Measurements from ENCODE around the gene ZFP28.

ZFP28 gene

DNA sequence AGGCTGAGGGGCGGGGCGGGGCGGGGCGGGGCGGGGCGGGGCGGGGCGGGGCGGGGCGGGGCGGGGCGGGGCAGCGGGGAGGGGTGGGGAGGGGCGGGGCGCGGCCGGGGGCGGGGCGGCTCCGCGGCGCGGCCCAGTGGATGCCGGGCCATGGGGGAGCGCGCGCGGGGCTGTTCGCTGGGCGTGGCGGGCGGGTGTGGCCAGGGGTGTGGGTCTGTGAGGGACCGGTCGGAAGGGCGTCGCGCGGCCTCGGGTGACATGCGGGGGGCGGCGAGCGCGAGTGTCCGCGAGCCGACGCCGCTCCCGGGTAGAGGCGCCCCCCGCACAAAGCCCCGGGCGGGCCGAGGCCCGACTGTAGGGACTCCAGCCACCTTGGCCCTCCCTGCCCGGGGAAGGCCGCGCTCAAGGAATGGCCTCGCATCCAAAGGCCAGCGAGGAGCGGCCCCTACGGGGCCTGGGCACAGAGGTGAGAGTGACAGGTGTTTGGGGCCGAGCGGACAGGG lies at the start of gene ZFP28:
Gene ZFP28 (plus strand): TSS at position 188 of the 503 bp plus-strand sequence. CDS start 71 bp downstream, at position 259.
- DNase-seq (ENCODE audit: low read depth in 2 of 3, low spot score in 2 of 3): peak in 1 of 3 experiments; percentile 34

DNA sequence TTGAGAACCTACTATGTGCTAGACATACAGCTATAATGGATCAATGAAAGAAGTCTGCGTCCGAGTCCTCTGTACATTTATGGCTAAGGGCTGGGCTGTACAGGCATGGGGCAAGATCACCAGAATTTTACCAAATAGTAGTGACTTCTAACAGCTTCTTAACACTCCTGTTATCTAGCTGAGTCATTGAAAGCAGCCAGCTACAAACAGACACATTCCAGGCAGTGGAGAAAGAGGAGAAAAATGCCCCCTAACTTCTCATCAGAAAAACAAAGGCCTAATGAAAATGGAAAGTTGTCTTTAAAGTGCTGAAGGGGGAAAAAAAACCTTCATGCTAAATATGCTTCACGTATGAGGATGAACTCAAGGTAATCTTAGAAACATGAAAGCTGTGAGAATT lies 47.3 kb upstream of the ZFP28 start:
- no peak for DNase-seq (ENCODE audit: low read depth in 2 of 3, low spot score in 2 of 3)

DNA sequence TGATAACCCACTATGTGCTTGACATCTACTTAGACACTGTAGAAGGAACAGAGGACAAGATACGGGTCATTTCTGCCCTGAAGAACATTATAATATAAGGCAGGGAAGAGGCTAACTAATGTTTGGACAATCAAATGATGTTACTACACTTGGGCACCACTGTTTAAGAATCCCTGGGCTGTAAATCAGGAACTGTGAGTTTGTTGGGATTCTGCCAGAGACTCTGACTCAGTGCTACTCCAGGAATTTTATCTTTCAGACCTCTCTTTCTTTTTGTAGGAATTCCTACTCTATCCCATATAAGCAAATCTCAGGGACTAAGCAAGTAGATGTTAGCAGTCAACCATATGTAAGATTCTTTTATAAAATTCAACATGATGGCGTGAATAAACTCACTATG lies 34.2 kb upstream of the ZFP28 start:
- no peak for DNase-seq (ENCODE audit: low read depth in 2 of 3, low spot score in 2 of 3)

DNA sequence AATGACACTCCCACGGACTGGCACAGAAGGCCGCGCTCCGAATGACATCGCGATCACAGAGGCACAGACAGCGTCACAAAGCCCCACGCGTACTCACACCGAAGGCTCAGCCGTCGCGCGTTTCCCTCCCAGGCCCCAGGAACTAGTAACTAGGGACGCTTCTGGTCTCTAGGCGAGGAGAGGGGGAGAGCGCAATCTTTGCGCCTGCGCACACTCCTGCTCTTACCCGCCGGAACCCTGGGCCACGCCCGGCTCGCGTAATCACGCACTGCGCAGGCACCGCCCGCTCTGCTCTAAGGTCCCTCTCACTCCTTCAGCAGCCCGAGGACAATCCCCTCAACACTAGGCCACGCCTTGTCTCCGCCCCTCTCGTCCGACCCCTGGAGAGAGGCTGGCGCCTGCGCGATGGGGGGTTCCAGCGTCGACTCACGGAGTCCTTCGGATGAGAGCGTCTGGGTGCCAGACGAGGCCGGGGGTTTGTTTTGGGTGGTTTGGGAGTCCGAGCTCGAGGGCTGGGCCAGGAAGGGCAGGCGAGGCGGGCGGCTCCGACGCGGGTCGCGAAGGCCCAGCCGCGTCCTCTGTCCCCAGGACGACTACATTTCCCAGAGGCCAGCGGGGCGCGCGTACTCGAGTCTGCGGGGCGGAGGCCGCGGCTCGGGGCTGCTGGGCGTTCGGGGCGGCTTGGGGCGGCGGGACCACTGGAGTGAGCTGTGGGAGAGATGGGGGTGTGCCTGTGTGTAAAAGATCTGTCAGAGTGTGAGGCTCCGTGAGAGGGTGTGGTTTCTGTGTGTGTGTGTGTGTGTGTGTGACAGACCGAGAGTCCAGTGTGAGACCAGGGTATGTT lies 31.1 kb upstream of the ZFP28 start, which contains the start of gene ZNF471:
Gene ZNF471 (plus strand): TSS at position 410 of the 844 bp plus-strand sequence. CDS start 3,717 bp downstream, outside the sequence.
- DNase-seq (ENCODE audit: low read depth in 2 of 3, low spot score in 2 of 3): peak; percentile 40 to 60 (median 44)

DNA sequence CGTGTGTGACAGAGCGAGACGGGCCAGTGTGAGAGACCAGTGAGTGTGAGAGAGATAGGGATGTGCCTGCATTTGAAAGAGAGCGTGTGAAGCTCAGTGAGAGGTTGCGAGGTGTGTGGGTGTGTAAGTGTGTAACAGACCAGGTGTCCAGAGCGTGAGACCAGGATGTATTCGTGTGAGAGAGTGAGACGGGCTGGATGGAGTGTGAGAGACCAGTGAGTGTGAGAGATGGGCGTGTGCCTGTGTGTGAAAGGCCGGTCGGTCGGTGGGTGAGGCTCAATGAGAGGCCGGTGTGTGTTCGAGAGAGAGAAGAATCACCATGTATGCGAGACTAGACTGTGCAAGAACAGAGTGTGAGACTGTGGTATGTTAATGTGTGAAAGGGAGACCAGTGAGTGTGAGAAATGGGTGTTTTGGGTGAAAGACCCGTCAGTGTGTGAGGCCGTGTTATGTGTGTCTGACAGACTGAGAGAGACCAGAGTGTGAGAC lies 30.4 kb upstream of the ZFP28 start:
- DNase-seq (ENCODE audit: low read depth in 2 of 3, low spot score in 2 of 3): no peak

DNA sequence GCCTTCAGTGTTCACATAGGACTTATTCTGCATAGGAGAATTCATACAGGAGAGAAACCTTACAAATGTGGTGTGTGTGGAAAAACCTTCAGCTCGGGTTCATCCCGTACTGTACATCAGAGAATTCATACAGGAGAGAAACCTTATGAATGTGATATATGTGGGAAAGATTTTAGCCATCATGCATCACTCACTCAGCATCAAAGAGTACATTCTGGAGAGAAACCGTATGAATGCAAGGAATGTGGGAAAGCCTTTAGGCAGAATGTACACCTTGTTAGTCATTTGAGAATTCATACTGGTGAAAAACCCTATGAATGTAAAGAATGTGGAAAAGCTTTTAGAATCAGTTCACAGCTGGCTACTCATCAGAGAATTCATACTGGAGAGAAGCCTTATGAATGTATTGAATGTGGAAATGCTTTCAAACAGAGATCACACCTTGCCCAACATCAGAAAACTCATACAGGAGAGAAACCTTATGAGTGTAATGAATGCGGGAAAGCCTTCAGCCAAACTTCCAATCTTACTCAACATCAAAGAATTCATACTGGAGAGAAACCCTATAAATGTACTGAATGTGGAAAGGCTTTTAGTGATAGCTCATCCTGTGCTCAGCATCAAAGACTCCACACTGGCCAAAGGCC lies 13.4 kb upstream of the ZFP28 start:
- no peak for DNase-seq (ENCODE audit: low read depth in 2 of 3, low spot score in 2 of 3)

DNA sequence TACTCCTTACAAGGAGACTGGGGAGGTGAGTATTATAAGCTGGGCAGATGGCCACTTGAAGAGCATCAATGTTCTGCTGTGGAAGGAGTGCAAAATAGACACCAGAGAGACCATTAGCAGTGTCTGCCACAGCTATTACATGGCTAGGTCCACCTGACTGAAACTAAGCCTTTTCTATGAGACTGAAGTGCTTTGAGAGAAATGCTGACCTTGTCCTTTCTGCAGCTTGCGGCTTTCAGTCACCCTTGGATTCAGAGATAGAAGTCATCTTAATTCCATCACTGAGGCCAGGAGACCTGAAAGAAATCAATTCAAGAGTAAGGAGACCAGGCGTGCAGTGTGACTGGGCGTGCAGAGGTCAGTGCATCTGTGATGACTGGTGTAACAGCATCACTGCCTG lies 1.3 kb upstream of the ZFP28 start:
- DNase-seq (ENCODE audit: low read depth in 2 of 3, low spot score in 2 of 3): no peak

DNA sequence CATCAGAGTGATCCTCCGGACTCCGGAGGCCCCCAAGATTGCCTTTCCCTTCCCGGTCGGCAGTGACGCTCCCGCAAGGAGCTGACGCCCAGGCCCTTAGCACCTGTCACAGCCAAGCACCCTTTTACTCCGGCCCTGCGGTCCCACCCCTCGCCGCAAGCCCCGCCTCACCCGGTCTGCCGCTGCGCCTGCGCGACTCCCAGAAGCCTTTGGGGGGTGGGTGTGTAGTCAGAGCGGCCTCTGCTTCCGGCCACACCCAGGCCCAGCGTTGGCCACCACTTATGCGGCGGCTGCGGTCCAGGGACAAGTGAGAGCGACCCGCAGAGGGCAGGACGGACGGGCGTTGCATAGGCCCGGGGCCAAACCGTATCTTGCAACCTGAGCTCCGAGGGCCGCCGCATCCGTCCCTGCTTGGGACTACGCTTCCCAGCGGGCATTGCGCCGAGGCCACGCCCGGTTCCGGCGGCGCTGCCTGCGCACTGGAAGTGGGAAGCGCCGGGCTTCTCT lies 441 bp upstream of the ZFP28 start:
- peak; percentile 55 to 70 (median 57) for DNase-seq (ENCODE audit: low read depth in 2 of 3, low spot score in 2 of 3)

DNA sequence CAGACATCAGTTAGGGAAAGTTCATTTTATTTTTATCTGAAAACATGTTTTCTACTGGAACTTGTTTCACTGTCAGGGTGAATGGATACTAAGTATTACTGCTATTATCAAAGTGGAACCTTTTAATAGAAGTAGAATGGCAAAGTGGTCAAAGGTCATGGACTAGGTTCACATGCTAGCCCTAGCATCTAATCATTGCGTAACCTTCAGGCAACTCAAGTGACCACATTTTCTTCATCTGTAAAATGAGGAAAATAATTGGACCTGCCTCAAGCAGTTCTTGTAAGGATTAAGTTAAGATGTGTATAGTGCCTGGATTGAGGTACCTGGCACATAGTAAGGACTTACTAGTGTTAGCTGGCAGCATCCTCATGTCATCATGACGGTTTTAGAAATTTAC lies 5.0 kb downstream of the ZFP28 start:
- DNase-seq (ENCODE audit: low read depth in 2 of 3, low spot score in 2 of 3): no peak

DNA sequence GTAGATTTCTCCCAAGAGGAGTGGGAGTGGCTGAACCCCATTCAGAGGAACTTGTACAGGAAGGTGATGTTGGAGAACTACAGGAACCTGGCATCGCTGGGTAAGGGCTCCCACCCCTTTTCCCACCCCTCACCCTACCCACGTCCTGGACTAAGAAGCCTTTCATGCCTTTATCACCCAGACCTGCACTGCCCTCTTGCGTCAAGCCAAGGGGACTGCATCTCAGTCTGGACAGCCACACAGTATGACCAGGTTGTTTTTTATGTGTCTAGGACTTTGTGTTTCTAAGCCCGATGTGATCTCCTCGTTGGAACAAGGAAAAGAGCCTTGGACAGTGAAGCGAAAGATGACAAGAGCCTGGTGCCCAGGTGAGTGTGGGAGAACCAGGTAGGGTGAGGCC lies 8.8 kb downstream of the ZFP28 start:
- DNase-seq (ENCODE audit: low read depth in 2 of 3, low spot score in 2 of 3): no peak

DNA sequence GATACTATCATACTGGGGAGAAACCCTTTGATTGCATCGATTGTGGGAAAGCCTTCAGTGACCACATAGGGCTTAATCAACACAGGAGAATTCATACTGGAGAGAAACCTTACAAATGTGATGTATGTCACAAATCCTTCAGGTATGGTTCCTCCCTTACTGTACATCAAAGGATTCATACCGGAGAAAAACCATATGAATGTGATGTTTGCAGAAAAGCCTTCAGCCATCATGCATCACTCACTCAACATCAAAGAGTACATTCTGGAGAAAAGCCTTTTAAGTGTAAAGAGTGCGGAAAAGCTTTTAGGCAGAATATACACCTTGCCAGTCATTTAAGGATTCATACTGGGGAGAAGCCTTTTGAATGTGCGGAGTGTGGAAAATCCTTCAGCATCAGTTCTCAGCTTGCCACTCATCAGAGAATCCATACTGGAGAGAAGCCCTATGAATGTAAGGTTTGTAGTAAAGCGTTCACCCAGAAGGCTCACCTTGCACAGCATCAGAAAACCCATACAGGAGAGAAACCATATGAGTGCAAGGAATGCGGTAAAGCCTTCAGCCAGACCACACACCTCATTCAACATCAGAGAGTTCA lies 15.6 kb downstream of the ZFP28 start:
- DNase-seq (ENCODE audit: low read depth in 2 of 3, low spot score in 2 of 3): no peak

DNA sequence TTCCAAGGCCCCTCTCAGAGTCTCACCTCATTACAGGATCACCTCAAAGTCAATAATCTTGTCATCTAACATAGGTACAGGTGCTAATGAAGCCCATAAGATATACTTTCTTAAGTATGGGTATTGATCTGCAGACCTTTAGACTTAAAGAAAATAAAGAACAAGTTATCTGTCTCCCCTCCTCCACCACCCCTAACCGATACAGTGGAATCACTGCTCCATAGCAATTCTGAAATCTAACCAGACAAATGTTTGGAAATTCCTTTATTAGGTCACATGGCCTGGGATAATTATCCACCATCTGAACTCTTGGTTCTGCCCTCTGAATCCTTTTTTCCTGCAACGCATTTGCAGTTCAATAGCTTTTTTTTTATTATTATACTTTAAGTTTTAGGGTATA lies 24.0 kb downstream of the ZFP28 start:
- no peak for DNase-seq (ENCODE audit: low read depth in 2 of 3, low spot score in 2 of 3)

DNA sequence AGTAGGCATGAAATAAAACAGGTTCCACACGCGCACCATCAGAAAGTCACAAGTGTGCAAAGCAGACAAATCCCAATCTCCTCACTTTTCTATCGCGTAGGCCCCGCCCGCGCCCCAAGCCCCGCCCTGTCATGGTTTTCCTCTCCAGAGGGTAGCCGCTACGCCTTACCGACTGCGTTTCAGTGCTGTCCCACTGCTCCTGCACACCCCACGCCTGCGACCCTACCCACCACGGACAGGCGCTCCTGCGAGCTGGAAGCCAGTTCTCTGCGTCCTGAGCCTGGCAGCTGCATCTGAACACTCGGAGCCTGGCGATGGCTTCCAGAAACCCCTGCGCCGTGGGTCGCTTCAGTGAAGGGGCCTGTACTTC lies 28.1 kb downstream of the ZFP28 start:
- DNase-seq (ENCODE audit: low read depth in 2 of 3, low spot score in 2 of 3): peak in 1 of 3 experiments; percentile 4

DNA sequence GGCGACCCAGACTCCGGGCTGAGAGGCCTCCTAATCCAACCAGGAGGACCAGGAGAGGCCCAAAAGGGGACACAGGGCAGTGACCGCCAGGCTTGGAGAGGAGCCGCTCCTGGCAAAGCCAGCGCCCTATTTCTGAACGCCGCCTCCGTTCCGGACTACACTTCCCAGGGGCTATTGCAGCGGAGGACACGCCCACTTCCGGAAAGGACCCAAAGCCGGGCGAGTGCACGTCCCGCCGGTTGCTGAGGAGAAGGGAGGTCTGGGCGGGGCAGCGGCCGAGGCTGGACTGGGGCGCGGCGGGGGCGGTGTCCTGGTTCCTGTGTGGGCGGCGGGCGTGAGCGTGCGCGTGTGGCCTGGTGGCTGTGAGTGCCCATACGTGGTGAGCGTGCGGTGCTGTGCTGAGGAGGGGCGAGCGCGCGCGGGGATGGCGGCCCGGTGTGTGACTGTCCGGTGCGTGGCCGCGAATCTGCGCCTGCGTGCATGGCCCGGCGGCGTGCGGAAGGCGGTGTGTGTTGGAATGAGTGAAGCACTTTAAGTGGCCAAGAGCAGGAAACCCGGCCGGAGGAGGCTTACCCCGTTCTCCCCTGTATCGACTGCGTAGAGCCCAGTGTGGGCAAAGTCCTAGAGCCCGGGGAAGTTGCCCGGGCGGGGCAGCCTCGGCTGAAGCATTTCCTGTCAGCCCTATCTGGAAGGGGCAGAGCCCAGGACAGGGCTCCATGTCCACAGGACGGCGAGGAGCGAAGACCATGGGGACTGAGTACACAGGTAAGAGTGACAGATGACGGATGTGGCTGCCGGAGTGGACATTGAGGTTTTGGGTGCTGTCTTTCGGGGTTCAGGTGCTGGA lies 28.7 kb downstream of the ZFP28 start, which contains the start of gene ZNF470:
Gene ZNF470 (plus strand): TSS at position 195 of the 847 bp plus-strand sequence. CDS start 2,844 bp downstream, outside the sequence.
- peak; percentile 52 to 72 (median 61) for DNase-seq (ENCODE audit: low read depth in 2 of 3, low spot score in 2 of 3)

DNA sequence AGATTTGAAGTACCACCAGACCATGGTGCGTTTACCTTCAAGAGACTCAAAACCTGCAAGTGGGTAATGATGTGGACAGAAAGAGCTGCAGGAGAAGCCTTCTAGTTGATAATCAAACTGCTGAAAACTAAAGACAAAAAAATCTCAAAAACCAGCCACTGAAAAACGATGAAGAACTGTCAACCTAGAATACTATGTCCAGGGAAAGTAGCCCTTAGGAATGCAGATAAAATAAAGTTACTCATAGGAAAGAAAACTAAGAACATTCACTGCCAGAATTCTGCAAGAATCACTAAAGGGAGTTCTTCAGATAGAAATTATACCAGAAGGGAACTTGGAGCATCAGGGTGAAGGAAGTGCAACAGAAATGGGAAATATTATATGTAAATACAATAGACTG lies 33.8 kb downstream of the ZFP28 start:
- DNase-seq (ENCODE audit: low read depth in 2 of 3, low spot score in 2 of 3): no peak

DNA sequence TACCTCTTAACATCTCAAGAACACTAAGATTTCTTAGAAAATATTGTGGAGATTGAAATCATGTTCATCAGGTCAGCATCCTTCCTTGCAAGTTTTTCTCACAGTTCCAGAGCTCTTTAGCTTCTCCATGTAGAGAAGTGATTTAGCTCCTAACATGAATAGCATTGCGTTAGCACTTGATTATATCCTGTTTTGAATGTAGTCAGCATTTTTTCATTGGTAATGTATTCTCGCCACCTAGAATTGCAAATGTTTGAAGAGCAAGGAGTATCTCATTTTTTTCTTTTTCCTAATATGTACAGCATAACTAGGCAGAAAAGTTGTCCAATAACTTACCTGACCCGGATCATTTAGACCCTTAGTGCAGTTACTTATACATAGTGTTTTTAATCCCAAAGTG lies 35.2 kb downstream of the ZFP28 start:
- no peak for DNase-seq (ENCODE audit: low read depth in 2 of 3, low spot score in 2 of 3)

DNA sequence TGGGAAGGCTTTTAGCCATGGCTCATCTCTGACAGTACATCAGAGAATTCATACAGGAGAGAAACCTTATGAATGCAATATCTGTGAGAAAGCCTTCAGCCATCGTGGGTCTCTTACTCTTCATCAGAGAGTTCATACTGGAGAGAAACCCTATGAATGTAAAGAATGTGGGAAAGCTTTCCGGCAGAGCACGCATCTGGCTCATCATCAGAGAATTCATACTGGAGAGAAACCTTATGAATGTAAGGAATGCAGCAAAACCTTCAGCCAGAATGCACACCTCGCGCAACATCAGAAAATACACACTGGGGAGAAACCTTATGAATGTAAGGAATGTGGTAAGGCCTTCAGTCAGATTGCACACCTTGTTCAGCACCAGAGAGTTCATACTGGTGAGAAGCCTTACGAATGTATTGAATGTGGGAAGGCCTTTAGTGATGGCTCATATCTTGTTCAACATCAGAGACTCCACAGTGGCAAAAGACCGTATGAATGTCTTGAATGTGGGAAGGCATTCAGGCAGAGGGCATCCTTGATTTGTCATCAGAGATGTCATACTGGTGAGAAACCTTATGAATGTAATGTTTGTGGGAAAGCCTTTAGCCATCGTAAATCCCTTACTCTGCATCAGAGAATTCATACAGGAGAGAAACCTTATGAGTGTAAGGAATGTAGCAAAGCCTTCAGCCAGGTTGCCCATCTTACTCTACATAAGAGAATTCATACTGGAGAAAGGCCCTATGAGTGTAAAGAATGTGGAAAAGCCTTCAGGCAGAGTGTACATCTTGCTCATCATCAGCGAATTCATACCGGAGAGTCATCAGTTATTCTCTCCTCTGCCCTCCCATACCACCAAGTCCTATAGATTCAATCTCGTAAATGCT lies 39.2 kb downstream of the ZFP28 start:
- DNase-seq (ENCODE audit: low read depth in 2 of 3, low spot score in 2 of 3): no peak

DNA sequence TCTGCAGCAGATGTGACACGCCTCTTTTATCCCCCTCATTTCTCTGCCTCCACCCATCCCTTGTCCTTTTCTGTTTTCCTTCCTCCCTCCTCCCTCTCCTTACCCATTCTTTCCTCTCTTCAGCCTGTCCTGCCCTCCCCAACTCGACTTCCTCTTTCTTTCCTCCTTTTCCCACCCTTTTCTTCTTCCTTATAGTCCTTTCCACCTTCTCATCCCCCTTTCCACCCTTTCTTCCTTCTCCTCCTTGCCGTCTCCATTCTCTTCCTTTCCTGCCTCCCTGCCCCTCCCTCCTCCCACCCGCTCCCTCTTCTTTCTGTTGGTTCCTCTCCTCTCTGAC lies 55.7 kb downstream of the ZFP28 start:
- DNase-seq (ENCODE audit: low read depth in 2 of 3, low spot score in 2 of 3): no peak

DNA sequence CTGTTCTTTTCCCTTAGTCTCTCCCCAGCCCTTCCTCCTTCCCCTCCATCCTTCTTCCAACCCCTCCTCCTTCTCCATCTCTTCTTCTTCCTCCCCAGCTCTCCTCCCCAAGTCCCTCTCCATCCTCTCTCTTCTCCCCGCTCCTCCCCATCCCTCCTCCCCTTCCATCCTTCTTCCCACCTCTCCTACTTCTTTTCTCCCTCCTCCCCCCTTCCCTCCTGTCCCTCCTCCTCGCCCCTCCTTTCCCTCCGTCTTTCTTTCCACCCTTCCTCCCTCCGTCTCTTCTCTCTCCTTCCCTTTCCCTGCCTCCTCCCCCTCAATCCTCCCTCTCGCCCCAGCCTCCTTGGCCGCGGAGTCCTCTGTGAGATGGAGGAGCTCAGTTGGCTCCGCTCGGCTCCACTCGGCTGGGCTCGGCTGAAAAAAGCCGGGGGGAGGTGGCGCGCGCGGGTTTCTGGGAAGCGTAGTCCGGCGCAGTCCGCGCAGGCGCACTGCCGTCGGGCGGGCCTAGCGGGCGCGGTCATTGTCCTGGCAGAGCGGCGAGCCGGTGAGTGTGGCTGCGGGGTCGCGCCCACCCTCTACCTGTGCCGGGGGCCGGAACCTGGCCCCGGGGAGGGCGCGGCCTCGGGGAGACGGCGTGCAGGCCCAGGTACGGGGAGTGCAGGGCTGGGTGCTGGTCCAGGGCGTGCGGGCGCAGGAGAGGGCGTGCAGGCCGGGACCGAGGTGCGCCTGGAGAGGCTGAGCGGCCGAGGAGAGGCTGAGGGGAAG lies 56.2 kb downstream of the ZFP28 start, which contains the start of gene ZNF71:
Gene ZNF71 (plus strand): TSS at position 520 of the 765 bp plus-strand sequence. CDS start 6,257 bp downstream, outside the sequence.
- DNase-seq (ENCODE audit: low read depth in 2 of 3, low spot score in 2 of 3): peak; percentile 69 to 85 (median 75)

Measured in activated CD8-positive, alpha-beta memory T cell treated with anti-CD3 and anti-CD28 coated beads for 48 hours (primary cell).